Endodermal cell (in vitro differentiated cells): ENCODE results near the gene DAB1. TPM values are rescaled to one million over a fixed set of nuclear protein-coding genes. Genes with fewer than 3 reads are reported as not detected.

Experiments
- DNase-seq: peaks from one replicate; pipeline ENCODE4 v3.0.0-alpha.2; 2017
- H3K27ac ChIP-seq: 2 replicates; pipeline ENCODE4 v1.5.1; 2013; ENCODE audit warnings: mild to moderate bottlenecking, low read depth, low read length, moderate library complexity
- H3K27me3 ChIP-seq: 2 replicates; pipeline ENCODE4 v1.6.1; 2013; ENCODE audit warnings: mild to moderate bottlenecking, low read length, moderate library complexity; ENCODE audit not compliant: insufficient read depth, control insufficient read depth, poor library complexity, severe bottlenecking
- H3K36me3 ChIP-seq: 2 replicates; pipeline ENCODE4 v1.7.0; 2013; ENCODE audit warnings: mild to moderate bottlenecking, low read length, moderate library complexity; ENCODE audit not compliant: control insufficient read depth, insufficient read depth
- H3K4me1 ChIP-seq: one replicate; pipeline ENCODE4 v1.7.0; 2013; ENCODE audit warnings: low read length; ENCODE audit not compliant: control insufficient read depth, insufficient read depth
- H3K4me3 ChIP-seq: 2 replicates; pipeline ENCODE4 v1.5.1; 2013; ENCODE audit warnings: mild to moderate bottlenecking, low read length, moderate library complexity
- H3K9ac ChIP-seq: 2 replicates; pipeline ENCODE4 v1.6.1; 2013; ENCODE audit warnings: mild to moderate bottlenecking, low read length, moderate library complexity; ENCODE audit not compliant: poor library complexity, severe bottlenecking; ENCODE audit errors: extremely low read depth
- H3K9me3 ChIP-seq: 2 replicates; pipeline ENCODE4 v1.6.1; 2013; ENCODE audit warnings: mild to moderate bottlenecking, low read length, moderate library complexity; ENCODE audit not compliant: control insufficient read depth
- H3K27ac Mint-ChIP-seq: 2 replicates; pipeline ENCODE4 v1.8.0; 2020; ENCODE audit warnings: mixed read lengths
- H3K27me3 Mint-ChIP-seq: 2 replicates; pipeline ENCODE4 v1.8.0; 2021; ENCODE audit warnings: mild to moderate bottlenecking, mixed read lengths; ENCODE audit not compliant: insufficient read depth
- H3K36me3 Mint-ChIP-seq: 2 replicates; pipeline ENCODE4 v1.8.0; 2020; ENCODE audit warnings: low read depth, mixed read lengths
- H3K4me1 Mint-ChIP-seq: 2 replicates; pipeline ENCODE4 v1.8.0; 2020; ENCODE audit warnings: mixed read lengths
- H3K4me3 Mint-ChIP-seq: 2 replicates; pipeline ENCODE4 v1.8.0; 2020; ENCODE audit warnings: mild to moderate bottlenecking, moderate library complexity, mixed read lengths
- H3K9me3 Mint-ChIP-seq: 2 replicates; pipeline ENCODE4 v1.8.0; 2020; ENCODE audit warnings: mild to moderate bottlenecking, mixed read lengths
- CTCF ChIP-seq: fragments of 200-600 bp; sonication (generic); conservative IDR thresholded peaks from 2 replicates; pipeline ENCODE4 v1.5.0; 2021; ENCODE audit warnings: antibody characterized with exemption, mild to moderate bottlenecking
- WGBS, 2 experiments: methylation state at CpG; one replicate each; pipeline versions ENCODE4 v1.1.5 to v1.1.7; 2013; ENCODE audit warnings: missing lambda C conversion rate in 2 of 2, mixed read lengths in 1 of 2; ENCODE audit not compliant: insufficient coverage in 1 of 2, insufficient read length in 1 of 2; 5-methylcytosine and 5-hydroxymethylcytosine counted together
- total RNA-seq, 2 donors: library from RNA; stranded (reverse); fragmentation: NEBNext Ultra II Directional in 1 of 2; extraction: Animal tissue kit (Norgen Biotek cat#: 25700) in 1 of 2; gene quantifications; 2 replicates in 1 of 2; 3 replicates in 1 of 2; pipeline ENCODE4 v1.2.1, GENCODE V29; 2021

Gene DAB1
- total RNA-seq, 2 donors from 2014 or later = 32.0 to 36.2 TPM

GRCh38 chr1:56995414-56996100, 428.3 kb downstream of the DAB1 start:
- Mint-ChIP-seq H3K27me3 (peaks cover 10% of the 10 kb centered on the region), H3K4me1 (peaks cover 18% of the 10 kb centered on the region), H3K9me3 (no peaks in the 10 kb centered on the region), H3K36me3 (peaks cover 8% of the 10 kb centered on the region), H3K4me3 (no peak overlapping the region), H3K27ac (no peak overlapping the region)
- H3K9me3 ChIP-seq = no peaks in the 10 kb centered on the region
- no peaks in the 10 kb centered on the region for H3K36me3 ChIP-seq
- peaks cover 13% of the 10 kb centered on the region for H3K27me3 ChIP-seq
- no peak overlapping the region for H3K4me3 ChIP-seq
- no peak overlapping the region for H3K27ac ChIP-seq
- H3K9ac ChIP-seq = no peak overlapping the region
- 90 to 100% methylated on average over 3 to 4 of the region's 4 CpGs for WGBS, 2 experiments
- peaks cover 9% of the 10 kb centered on the region for H3K4me1 ChIP-seq
- DNase-seq = no peak
- TF ChIP-seq CTCF = no peak

- Mint-ChIP-seq H3K27me3 (peaks cover 14% of the 10 kb centered on the region), H3K4me1 (peaks cover 17% of the 10 kb centered on the region), H3K9me3 (no peaks in the 10 kb centered on the region), H3K27ac (no peak overlapping the region), H3K36me3 (peaks cover 6% of the 10 kb centered on the region), H3K4me3 (no peak overlapping the region)
- Histone ChIP-seq H3K36me3 (no peaks in the 10 kb centered on the region), H3K27me3 (peaks cover 13% of the 10 kb centered on the region), H3K4me1 (peaks cover 3% of the 10 kb centered on the region), H3K4me3 (no peak overlapping the region), H3K9me3 (no peaks in the 10 kb centered on the region), H3K27ac (no peak overlapping the region), H3K9ac (no peak overlapping the region)
- 92 to 100% methylated on average over 2 to 5 of the region's 5 CpGs for WGBS, 2 experiments
- no peak for DNase-seq
- TF ChIP-seq CTCF = no peak
Observed at GRCh38 chr1:56993475-56993874, 430.4 kb downstream of the DAB1 start.

- Mint-ChIP-seq H3K27ac (no peak overlapping the region), H3K4me1 (peaks cover 16% of the 10 kb centered on the region), H3K9me3 (no peaks in the 10 kb centered on the region), H3K36me3 (no peaks in the 10 kb centered on the region), H3K27me3 (peaks cover 14% of the 10 kb centered on the region), H3K4me3 (no peak overlapping the region)
- TF ChIP-seq CTCF = no peak
- no peaks in the 10 kb centered on the region for H3K36me3 ChIP-seq
- 93% methylated on average over 14 to 15 of the region's 15 CpGs for WGBS, 2 experiments
- H3K4me1 ChIP-seq = no peaks in the 10 kb centered on the region
- peaks cover 13% of the 10 kb centered on the region for H3K27me3 ChIP-seq
- H3K9ac ChIP-seq = no peak overlapping the region
- DNase-seq = no peak
- no peak overlapping the region for H3K27ac ChIP-seq
- no peaks in the 10 kb centered on the region for H3K9me3 ChIP-seq
- H3K4me3 ChIP-seq = no peak overlapping the region
Observed at GRCh38 chr1:56992318-56993125, 431.3 kb downstream of the DAB1 start.
